Epithelial cell of prostate (primary cell): ENCODE results near the gene TIMM8B.
"Not testable (repeated sequence)": the region's sequence is repeated elsewhere in the genome, so short reads cannot be mapped to it uniquely, and the experiment has no call there.

Experiments
- DNase-seq: peaks from one replicate; pipeline ENCODE4 v3.0.0-alpha.2; 2011; ENCODE audit warnings: low read depth, low spot score
- H3K27ac ChIP-seq: fragments of 450-650 bp; 2 replicates; pipeline ENCODE4 v1.5.1; 2017; ENCODE audit warnings: mild to moderate bottlenecking

The TIMM8B gene, protein sequence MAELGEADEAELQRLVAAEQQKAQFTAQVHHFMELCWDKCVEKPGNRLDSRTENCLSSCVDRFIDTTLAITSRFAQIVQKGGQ

DNA sequence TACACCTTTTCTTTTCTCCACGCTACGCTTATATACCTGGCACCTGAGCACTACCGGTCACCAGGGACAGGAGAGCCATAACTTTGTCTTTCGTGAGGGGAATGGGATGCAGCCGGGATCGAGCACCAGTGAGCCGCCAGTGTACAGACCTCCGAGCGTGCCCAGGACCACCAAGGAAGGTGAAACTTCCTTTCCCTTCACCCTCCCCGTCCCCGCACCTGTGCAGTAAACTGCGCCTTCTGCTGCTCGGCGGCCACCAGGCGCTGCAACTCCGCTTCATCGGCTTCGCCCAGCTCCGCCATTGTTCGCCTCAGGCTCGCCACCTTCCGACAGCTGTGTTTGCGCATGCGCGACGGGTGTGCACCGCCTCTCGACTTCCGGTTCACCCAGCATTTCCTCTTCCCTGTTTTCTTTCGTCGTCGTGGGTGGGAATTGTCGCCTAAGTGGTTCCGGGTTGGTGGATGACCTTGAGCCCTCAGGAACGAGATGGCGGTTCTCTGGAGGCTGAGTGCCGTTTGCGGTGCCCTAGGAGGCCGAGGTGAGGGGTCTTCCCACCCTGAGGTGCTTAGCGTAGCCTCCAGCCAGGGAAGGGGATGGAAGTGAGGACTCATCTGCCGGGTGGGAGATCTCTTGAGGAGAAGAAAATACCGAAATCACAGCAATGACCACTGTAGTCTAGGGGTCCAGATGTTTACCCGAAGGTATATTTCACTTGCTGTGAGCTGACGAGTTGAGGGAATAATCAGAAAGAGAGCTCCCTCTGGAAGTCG lies at the start of gene TIMM8B, which contains the start of gene SDHD:
Gene TIMM8B (minus strand): TSS at position 335 of the 770 bp plus-strand sequence. CDS start 33 bp downstream, at position 302.
Gene SDHD (plus strand): TSS at position 452 of the 770 bp plus-strand sequence. CDS start 35 bp downstream, at position 487.
- DNase-seq: peak; percentile 79
- peak within 1 kb of the TSS; percentile 44 for H3K27ac ChIP-seq

DNA sequence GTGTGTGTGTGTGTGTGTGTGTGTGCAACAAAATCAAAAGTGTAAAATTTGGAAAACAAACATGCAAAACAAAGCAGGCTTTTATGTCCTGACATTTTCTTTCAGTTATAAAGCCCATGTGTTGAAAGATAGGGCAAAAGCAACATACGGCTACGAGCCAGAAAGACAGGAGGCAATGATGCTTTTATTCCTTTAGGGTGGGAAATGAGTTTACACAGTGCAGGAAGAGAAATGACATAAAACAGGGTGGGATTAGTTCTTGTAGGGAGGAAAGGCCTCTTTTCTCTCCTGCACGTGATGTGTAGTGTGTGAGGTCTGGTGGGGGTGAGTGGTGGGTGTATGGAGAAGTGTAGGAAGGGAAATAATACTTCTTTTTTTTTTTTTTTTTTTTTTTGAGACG lies 47.9 kb upstream of the TIMM8B start:
- no peak for DNase-seq
- no peak overlapping the region for H3K27ac ChIP-seq

DNA sequence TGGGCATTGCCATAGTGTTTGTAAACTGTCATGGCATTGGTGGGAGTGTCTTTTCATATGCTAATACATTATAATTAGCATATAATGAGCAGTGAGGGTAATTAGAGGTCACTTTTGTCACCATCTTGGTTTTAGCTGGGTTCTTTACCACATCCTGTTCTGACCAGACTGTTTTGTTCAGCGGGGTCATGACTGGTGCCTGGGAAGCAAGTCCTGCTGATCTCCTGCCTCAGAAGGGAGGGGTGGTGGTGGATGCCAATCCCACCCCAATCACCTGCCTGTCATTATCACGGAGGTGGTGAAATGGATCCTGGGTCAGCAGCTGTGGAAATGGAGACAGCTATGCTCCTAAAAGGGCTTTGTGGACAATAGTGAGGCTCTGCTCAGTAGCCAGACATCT lies 46.2 kb upstream of the TIMM8B start:
- DNase-seq: no peak
- peak overlapping the region; percentile 61 for H3K27ac ChIP-seq

DNA sequence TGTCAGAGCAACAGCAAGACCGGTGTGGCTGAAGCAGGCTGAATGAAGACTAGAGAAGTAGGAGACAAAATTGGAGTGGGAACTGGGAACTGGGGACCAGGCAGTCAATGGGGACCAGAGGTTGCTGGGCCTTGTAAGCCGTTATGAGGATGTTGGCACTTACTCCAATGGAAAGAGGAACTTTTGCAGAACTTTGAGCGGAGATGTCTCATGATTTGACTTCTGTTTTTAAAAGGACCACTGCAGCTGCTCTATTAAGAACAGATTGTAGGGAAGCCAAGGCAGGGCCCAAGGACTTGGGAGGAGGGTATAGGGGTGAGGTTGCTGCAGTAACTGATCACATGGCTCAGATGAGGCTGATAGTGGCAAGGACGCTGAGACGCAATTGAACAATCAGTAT lies 43.1 kb upstream of the TIMM8B start:
- H3K27ac ChIP-seq: no peak overlapping the region
- DNase-seq: no peak

DNA sequence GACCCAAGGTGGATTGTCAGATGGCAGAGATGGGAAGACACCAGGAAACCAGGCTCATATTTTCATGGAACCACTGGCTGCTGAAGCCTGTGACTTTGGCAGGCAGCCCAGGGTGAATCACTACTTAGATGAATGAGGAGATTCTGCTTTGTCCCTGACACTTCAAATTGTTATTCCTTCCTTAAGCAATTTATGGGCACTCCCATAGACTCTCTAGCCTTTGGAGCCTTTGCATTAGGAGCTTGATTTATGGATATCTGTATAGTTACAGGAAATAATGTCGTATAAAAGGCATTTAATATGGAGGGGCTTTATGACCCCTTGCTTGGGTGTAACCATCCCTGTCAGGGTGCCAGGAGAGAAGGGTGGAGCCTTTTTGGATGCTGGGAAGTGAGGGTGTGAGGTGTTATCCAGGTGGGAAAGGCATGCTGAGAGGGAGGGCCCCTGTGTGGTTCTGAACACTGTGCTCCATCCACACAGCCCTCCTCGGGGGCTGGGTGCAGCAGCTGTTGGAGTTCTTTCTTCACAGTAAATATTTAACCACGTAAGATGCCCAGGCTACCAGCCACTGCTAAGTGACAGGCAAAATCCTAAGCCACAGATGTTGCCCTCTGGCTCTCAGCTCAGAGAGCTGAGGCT lies 42.0 kb upstream of the TIMM8B start:
- peak; percentile 60 for DNase-seq
- H3K27ac ChIP-seq: peak overlapping the region; percentile 54

DNA sequence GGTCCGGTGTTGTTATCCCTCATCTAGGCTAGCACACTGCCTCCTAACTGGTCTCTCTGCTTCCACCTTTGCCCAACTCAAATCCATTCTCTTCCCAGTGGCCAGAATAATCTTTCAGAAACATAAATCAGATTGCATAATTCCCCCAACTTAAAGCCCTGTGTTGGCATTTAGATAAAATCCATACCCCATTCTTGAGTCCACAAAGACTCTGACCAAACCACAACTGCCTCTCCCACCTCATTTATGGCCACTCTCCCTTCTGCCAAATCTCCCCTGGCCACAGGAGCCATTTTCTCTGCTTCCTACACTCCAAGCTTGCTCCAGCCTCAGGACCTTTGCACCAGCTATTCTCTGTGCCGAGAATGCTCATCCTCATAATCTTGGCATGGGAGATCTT lies 40.5 kb upstream of the TIMM8B start:
- no peak overlapping the region for H3K27ac ChIP-seq
- DNase-seq: no peak

DNA sequence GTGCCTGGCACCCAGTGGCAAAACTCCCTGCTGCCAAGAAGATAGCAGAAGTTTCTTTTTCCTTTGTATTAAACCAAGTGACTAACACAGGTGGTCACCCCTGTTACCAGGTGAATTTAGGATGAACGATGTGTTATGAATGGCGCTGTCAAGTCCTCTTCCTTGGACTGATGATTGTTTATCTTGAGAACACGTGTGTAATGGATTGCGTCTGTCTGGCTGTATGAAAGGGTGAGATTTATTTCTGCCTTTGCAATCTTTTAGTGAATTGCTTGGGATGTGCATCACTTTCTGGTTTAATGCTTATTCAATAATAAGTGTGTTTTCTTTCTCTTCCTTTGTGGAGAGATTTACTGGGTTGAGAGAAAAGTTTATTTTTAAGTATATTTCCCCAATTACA lies 36.6 kb upstream of the TIMM8B start:
- no peak for DNase-seq
- H3K27ac ChIP-seq: no peak overlapping the region

DNA sequence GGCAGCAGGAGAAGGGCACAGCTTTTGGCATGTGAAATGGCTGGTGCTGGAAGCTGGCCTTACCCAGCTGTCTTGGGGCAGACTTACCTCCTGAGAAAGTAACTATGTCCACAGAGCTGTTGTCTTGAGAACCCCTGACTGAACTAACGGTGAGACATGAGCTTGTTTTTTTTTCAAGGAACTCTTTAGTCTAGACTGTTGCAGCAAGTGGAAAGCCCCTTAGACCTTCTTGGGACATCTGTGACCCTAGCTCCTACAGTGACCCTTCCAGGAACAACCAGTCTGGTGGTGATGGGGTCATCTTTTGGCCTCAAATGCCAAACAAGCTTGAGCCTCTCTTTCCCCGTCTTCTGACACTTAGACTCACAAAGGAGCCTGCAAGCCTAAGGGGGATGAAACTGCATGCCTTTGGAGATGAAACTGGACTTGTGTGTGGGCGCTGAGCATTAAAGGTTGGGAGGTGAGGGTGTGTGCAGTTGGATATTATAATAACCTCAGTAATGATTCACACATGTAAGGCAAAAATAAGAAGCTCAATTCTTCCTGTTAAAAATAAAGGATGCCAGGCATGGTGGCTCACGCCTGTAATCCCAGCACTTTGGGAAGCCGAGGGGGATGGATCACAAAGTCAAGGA lies 35.5 kb upstream of the TIMM8B start:
- no peak overlapping the region for H3K27ac ChIP-seq
- no peak for DNase-seq

DNA sequence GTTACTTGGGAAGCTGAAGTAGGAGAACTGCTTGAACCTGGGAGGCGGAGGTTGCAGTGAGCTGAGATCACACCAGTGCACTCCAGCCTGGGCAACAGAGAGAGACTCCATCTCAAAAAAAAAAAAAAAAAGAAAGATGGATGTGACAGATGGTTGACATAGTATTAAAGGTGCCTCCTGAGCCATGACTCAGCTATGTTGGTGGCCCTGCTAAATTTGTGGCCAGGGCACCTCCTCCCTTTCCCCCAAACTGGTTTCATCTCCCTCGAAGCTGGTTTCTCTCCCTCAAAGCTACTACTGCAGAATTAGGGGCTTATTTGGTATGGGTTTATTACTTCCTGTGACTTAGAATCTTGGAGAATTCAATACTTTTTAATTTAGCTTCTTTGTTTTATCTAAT lies 31.6 kb upstream of the TIMM8B start:
- no peak overlapping the region for H3K27ac ChIP-seq
- no peak for DNase-seq

DNA sequence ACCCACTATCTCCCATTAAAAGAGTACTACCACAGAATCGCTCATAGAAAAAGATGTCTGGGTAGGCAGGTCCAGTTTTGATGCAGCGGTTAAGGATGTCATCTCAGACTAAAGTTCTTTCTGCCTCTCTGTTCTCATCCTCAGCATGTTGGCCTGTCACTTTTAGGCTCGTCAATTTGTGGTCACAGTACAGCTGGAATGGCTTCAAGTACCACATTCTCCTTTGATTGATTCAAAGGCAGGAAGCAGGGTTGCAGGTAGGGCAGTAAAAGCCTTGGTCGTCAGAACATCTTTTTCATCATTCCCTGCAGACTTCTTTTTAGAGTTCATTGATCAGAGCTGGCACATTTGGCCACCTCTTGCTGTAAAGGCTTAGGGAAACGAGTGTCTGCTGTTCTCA lies 28.8 kb upstream of the TIMM8B start:
- no peak overlapping the region for H3K27ac ChIP-seq
- DNase-seq: no peak

DNA sequence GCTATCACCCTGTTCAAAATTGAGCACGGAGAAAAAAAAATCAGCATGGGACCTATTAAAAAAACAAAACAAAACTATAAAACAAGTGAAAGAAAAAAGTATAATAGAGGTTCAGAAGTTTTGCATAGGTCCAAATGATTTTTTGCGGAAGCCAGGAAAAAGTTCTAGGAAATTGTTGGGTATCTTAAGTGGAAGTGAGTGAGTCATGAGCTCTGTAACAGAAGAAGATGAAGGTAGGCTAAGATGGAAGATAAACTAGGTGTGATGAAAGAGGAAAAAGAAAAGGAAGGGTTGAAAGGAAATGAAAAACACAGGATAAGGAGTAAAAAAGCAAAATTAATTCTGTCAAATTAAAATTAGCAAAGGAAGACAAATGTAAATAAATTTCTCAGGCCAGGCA lies 27.9 kb upstream of the TIMM8B start:
- no peak for DNase-seq

DNA sequence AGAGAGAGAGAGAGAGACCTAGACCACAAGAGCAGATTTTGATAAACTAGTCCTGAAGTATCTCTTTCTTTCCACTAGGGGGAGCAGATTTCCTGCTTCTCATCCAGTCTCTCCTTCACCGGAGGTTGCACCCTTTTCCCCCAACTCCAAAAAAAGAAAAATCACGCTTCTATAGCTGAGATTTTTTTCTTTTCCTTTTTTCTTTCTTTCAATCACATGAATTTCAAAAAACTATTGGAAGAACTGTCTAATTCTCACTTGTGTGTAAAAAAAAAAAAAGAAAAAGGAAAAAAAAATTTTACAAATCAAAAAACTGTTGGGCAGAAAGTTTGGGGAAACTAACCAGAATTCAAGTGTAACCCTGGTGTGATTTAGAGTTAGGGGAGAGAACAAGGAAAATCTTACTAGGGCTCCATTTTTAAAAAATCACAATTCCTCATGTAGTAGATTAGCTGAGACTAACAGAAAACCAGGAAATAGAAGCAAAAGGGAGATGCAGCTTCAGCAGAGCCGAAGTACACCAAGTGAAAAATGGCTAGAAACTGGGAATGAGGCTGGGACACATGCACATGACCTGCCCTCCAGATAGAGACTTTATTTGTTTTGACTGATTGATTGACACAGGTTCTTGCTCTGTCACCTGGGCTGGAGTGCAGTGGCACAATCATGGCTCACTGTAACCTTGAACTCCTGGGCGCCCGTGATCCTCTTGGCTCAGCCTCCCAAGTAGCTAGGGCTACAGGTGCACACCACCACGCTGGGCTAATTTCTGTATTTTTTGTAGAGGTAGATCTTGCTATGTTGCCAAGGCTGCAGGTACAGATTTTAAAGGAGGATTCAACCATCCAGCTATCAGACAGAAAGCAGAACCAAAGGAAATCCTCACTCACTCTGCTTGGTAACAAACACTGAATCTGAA lies 27.2 kb upstream of the TIMM8B start:
- DNase-seq: no peak
- H3K27ac ChIP-seq: no peak overlapping the region

More for the DNA sequence above, 27.9 kb upstream of the TIMM8B start:
- no peak overlapping the region for H3K27ac ChIP-seq

DNA sequence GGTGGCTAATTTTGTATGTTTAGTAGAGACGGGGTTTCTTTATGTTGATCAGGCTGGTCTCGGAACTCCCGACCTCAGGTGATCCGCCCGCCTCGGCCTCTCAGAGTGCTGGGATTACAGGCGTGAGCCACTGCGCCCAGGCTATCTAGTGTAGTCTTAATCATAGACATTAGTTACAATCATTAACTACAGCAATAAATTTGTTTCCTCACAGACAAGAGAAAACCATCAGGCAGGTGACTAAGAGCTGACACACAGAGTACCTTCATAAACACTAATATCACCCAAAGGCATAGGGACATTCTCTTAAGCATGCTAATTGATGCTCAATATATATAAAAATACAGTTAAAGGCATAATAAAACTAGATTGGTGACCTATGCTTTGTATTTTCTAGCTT lies 19.5 kb upstream of the TIMM8B start:
- H3K27ac ChIP-seq: no peak overlapping the region
- DNase-seq: no peak

DNA sequence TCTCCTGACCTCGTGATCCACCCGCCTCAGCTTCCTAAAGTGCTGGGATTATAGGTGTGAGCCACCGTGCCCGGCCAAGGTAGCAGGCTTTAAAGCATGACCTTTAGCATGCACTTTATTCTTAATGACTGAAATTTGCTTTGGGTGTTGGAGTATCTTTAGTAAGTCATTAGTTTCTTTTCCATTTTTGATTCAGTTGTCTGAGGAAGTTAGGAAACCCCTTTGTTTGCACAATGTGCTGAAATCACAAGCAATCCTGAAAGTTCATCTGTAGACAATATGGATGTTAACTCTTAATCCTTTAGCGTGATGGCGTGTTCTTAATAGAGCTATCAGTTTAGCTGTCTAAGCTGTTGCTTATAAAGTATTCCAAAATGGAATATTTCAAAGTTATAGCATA lies 16.9 kb upstream of the TIMM8B start:
- no peak overlapping the region for H3K27ac ChIP-seq
- no peak for DNase-seq

DNA sequence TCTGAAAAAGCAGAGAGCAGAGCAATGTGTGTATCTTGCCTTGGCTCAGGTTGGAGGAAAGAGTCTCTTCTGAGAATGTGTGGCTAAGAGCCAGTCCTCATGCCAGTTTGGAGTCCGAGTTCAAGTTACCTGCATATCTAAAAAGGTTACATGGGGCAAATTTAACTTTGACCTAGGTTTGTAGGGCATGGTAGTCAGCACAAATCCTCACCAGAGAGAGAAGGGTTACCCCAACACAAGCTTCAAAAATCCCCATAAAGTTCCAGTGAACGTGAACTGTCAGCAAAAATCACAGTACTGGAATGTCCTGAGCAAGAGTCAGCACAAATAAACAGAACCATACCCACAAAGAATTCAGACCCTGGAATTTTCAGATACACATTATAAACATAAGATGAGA lies 13.9 kb upstream of the TIMM8B start:
- no peak for DNase-seq
- no peak overlapping the region for H3K27ac ChIP-seq

DNA sequence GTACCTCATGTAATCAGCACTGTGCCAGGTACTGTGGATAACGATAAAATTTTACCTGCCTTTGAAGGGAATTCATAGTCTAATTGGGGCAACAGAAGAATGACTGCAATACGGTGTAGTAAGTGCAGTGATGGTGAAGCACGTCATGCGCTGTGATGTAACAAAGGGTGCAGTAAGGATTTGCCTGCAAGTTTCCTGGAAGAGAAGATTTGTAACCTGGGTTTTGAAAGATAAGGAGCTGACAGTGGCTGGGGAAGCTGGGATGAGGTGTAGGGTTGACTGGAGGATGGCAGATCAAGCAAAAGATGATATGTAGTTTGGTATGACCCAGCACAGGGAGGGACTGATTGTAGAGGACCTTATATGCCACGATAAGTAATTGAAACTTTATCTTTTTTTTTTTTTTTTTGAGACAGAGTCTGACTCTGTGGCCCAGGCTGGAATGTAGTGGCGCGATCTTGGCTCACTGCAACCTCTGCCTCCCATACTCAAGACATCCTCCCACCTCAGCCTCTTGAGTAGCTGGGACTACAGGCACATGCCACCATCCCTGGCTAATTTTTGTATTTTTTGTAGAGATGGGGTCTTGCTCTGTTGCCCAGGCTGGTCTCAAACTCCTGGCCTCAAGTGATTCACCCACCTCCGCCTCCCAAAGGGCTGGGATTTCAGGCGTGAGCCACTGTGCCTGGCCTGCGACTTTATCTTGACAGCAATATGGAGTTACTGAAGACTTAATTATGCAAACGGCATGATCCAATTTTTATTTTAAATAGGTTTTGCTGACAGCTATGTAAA lies 11.4 kb upstream of the TIMM8B start:
- H3K27ac ChIP-seq: no peak overlapping the region
- DNase-seq: no peak

DNA sequence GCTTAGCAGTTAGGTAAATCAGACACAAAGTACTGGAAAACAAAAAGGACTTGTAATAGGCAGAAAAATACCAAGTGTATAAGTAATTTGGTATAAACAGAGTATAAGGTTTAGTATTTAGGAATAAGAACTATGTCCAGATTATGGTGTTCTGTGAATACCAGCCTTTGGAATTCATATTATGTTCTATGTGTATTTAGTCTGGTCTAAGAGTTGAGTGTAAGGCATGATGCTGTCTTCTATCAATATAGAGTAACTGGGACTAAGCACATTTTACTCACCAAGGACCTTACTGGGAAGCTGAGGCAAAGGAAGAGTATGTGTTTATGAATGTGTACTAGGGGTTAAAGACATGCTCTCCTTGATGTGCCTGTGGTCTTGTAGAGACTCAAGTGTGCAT lies 9.6 kb upstream of the TIMM8B start:
- no peak overlapping the region for H3K27ac ChIP-seq
- no peak for DNase-seq

DNA sequence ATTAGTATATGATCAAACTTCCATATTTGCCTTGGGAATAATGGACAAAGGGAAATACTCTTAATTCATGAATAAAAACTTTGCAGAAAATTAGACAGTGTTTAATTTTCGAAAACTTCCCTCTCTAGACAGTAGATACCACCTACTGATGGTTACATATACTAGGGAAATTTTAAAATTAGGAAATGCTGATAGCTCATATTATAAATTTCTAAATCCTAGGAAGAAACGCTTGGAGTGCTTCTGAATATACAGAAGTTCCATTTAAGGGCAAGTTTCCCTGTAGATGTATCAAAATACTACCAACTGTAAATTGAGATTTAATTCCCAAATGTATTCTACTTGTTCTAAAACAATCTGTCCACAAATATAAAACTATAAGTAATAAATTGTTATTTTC lies 8.7 kb upstream of the TIMM8B start:
- H3K27ac ChIP-seq, DNase-seq: not testable (repeated sequence)

DNA sequence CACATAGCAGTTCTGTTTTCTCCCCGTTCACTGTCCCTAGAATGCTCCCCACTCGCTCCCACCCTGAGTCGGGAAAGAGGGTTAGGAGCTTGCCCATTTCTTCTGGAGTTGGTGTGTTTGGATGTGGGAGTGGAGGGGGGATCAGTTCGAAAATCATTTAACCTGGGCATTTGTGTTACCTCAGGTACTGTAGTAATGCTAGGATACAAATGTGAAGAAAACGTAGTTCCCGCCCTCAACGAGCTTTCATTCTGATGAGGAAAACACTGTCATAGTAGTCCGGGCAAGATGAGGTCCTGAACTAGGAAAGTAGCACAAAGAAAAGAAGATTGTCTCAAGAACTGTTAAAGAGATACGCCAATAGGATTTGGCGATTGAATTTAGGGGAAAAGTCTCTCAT lies 656 bp upstream of the TIMM8B start:
- peak overlapping the region; percentile 44 for H3K27ac ChIP-seq
- DNase-seq: no peak
